GM19328 (cell line): ENCODE results near the gene SUFU.

ENCODE experiments used
- ATAC-seq: cut with Tn5 transposase; IDR thresholded peaks from one replicate; pipeline ENCODE4 v1.9.1; 2021; ENCODE audit warnings: mild to moderate bottlenecking, moderate library complexity; ENCODE audit not compliant: unreplicated experiment

The SUFU gene

GRCh38 chr10:102647443-102648268 is 143.9 kb downstream of the SUFU start:
- ATAC-seq: no peak

- no peak for ATAC-seq
Measured at GRCh38 chr10:102648269-102648888, 144.6 kb downstream of the SUFU start.

- ATAC-seq: no peak
Measured at GRCh38 chr10:102648889-102649796, 145.4 kb downstream of the SUFU start.

GRCh38 chr10:102649797-102650654 is 146.3 kb downstream of the SUFU start:
- ATAC-seq: no peak

GRCh38 chr10:102650655-102651454 is 147.1 kb downstream of the SUFU start:
- ATAC-seq: no peak

GRCh38 chr10:102651455-102652169 is 147.8 kb downstream of the SUFU start:
- no peak for ATAC-seq

GRCh38 chr10:102652170-102652916 is 148.6 kb downstream of the SUFU start:
- peak; percentile 40 for ATAC-seq

- no peak for ATAC-seq
Measured at GRCh38 chr10:102653060-102653459, 149.3 kb downstream of the SUFU start.

GRCh38 chr10:102654566-102654965 is 150.8 kb downstream of the SUFU start:
- ATAC-seq: no peak

- no peak for ATAC-seq
Measured at GRCh38 chr10:102654969-102655368, 151.2 kb downstream of the SUFU start.

- ATAC-seq: no peak
Measured at GRCh38 chr10:102656026-102656425, 152.3 kb downstream of the SUFU start.

- no peak for ATAC-seq
Measured at GRCh38 chr10:102656791-102657371, 153.1 kb downstream of the SUFU start.

- no peak for ATAC-seq
Measured at GRCh38 chr10:102657451-102657850, 153.7 kb downstream of the SUFU start.

- ATAC-seq: no peak
Measured at GRCh38 chr10:102657984-102658724, 154.4 kb downstream of the SUFU start.

- ATAC-seq: no peak
Measured at GRCh38 chr10:102658802-102659201, 155.0 kb downstream of the SUFU start.

- peak; percentile 75 for ATAC-seq
Measured at GRCh38 chr10:102660888-102661657, 157.3 kb downstream of the SUFU start.

GRCh38 chr10:102661658-102662028 is 157.9 kb downstream of the SUFU start:
- no peak for ATAC-seq
